ENCODE results near the gene RNF167. TPM values are rescaled to one million over a fixed set of nuclear protein-coding genes. Genes with fewer than 3 reads are reported as not detected.
A peak's percentile ranks its signal among the peaks of the same experiment; 100 is the strongest.
"Not testable (repeated sequence)": the region's sequence is repeated elsewhere in the genome, so short reads cannot be mapped to it uniquely, and the experiment has no call there.

The RNF167 gene
- total RNA-seq, 6 donors from 2014 or later: 41.9 to 130 (median 72.9) TPM

GRCh38 chr17:4901648-4902344, 38.3 kb upstream of the RNF167 start:
- peaks cover 0 to 9% (median 8%) of the 10 kb centered on the region in 4 donors for H3K36me3 ChIP-seq
- no peak for TF ChIP-seq CTCF (IDR thresholded peaks at IDR 0.05)
- peak in 1 of 2 donors; percentile 44 for TF ChIP-seq POLR2AphosphoS5 (IDR thresholded peaks at IDR 0.05)
- TF ChIP-seq POLR2A (IDR thresholded peaks at IDR 0.05): peak in 1 of 4 donors; percentile 28
- no peak for TF ChIP-seq EP300 (IDR thresholded peaks at IDR 0.05)
- WGBS, 2 donors: 40 to 77% methylated on average over 37 to 43 of the region's 48 CpGs
- H3K9me3 ChIP-seq: no peaks in the 10 kb centered on the region
- peaks cover 0 to 9% (median 0%) of the 10 kb centered on the region in 4 donors for H3K27me3 ChIP-seq
- ATAC-seq (ENCODE audit: low FRiP score in 2 of 2) (peak; percentile 59 to 66), DNase-seq (peak; percentile 75 to 92)
- peak overlapping the region in 3 of 4 donors; percentile 41 to 61 (median 52) for H3K4me3 ChIP-seq
- H3K4me1 ChIP-seq: peaks cover 9 to 46% (median 29%) of the 10 kb centered on the region in 4 donors
- peak overlapping the region; percentile 6 to 74 (median 50) for H3K27ac ChIP-seq

- Histone ChIP-seq H3K27ac (peak overlapping the region in 2 of 4 donors; percentile 66 to 74), H3K4me3 (no peak overlapping the region), H3K36me3 (peaks cover 0 to 3% (median under 1%) of the 10 kb centered on the region in 4 donors), H3K9me3 (no peaks in the 10 kb centered on the region), H3K4me1 (peaks cover 9 to 46% (median 29%) of the 10 kb centered on the region in 4 donors), H3K27me3 (peaks cover 0 to 9% (median 0%) of the 10 kb centered on the region in 4 donors)
- WGBS, 2 donors: 69 to 73% methylated on average over 8 of the region's 8 CpGs
- ATAC-seq (ENCODE audit: low FRiP score in 2 of 2): no peak
- no peak for DNase-seq
- TF ChIP-seq POLR2AphosphoS5 (IDR thresholded peaks at IDR 0.05) (no peak), POLR2A (IDR thresholded peaks at IDR 0.05) (no peak), EP300 (IDR thresholded peaks at IDR 0.05) (no peak), CTCF (IDR thresholded peaks at IDR 0.05) (no peak)
These were observed 37.5 kb upstream of the RNF167 start for GRCh38 chr17:4902540-4902939.

- peak; percentile 67 to 81 (median 75) for TF ChIP-seq CTCF (IDR thresholded peaks at IDR 0.05)
- TF ChIP-seq POLR2AphosphoS5 (IDR thresholded peaks at IDR 0.05): no peak
- no peaks in the 10 kb centered on the region for H3K9me3 ChIP-seq
- ATAC-seq (ENCODE audit: low FRiP score in 2 of 2) (peak; percentile 58 to 60), DNase-seq (peak; percentile 57 to 82)
- peak within 1 kb of the TSS in 3 of 4 donors; percentile 9 to 41 (median 25) for H3K4me3 ChIP-seq
- peak within 1 kb of the TSS in 2 of 4 donors; percentile 66 to 74 for H3K27ac ChIP-seq
- peaks cover 11 to 46% (median 29%) of the 10 kb centered on the region in 4 donors for H3K4me1 ChIP-seq
- peaks cover 0 to 9% (median 0%) of the 10 kb centered on the region in 4 donors for H3K27me3 ChIP-seq
- H3K36me3 ChIP-seq: peaks cover 0 to 3% (median 0%) of the 10 kb centered on the region in 4 donors
- 6 to 15% methylated on average over 10 of the region's 10 CpGs for WGBS, 2 donors
These were observed 36.8 kb upstream of the RNF167 start, which contains the start of gene CHRNE for GRCh38 chr17:4903051-4903818. CHRNE (minus strand) TSS chr17:4903098; CDS start chr17:4903063, 35 bp downstream.

- peaks cover 18 to 31% (median 24%) of the 10 kb centered on the region in 4 donors for H3K4me1 ChIP-seq
- not testable (repeated sequence) for H3K9me3 ChIP-seq; H3K27ac ChIP-seq; H3K27me3 ChIP-seq; DNase-seq; ATAC-seq (ENCODE audit: low FRiP score in 2 of 2); H3K36me3 ChIP-seq; H3K4me3 ChIP-seq
These were observed 33.4 kb upstream of the RNF167 start for GRCh38 chr17:4906642-4907041.

GRCh38 chr17:4908301-4908700, 31.8 kb upstream of the RNF167 start:
- Histone ChIP-seq H3K4me3 (no peak overlapping the region), H3K27me3 (no peaks in the 10 kb centered on the region), H3K27ac (peak overlapping the region; percentile 26 to 79 (median 68)), H3K4me1 (peaks cover 11 to 21% (median 14%) of the 10 kb centered on the region in 4 donors), H3K36me3 (no peaks in the 10 kb centered on the region), H3K9me3 (no peaks in the 10 kb centered on the region)
- DNase-seq (no peak), ATAC-seq (ENCODE audit: low FRiP score in 2 of 2) (peak in 1 of 2 donors; percentile 15)
- WGBS, 2 donors: 63 to 88% methylated on average over 1 to 10 of the region's 10 CpGs
- no peak for TF ChIP-seq CTCF (IDR thresholded peaks at IDR 0.05)
- TF ChIP-seq POLR2AphosphoS5 (IDR thresholded peaks at IDR 0.05): no peak
- TF ChIP-seq EP300 (IDR thresholded peaks at IDR 0.05): no peak
- no peak for TF ChIP-seq POLR2A (IDR thresholded peaks at IDR 0.05)

All from upper lobe of left lung (tissue), 6 donors.